Neuronal stem cell (in vitro differentiated cells): ENCODE measurements around the gene EEF1AKMT4.

Source experiments
- DNase-seq: peaks from one replicate; pipeline ENCODE4 v3.0.0-alpha.2; 2013; ENCODE audit warnings: low spot score
- H2AFZ ChIP-seq: one replicate; pipeline ENCODE4 v1.6.1; 2013; ENCODE audit warnings: mild to moderate bottlenecking, low read length, inconsistent platforms
- H2AK5ac ChIP-seq: 2 replicates; pipeline ENCODE4 v1.6.1; 2013; ENCODE audit warnings: low read depth, mild to moderate bottlenecking, inconsistent platforms, low read length, moderate library complexity, mixed read lengths
- H2BK120ac ChIP-seq: 2 replicates; pipeline ENCODE4 v1.6.1; 2013; ENCODE audit warnings: low read depth, mild to moderate bottlenecking, inconsistent platforms, low read length, moderate library complexity, mixed read lengths
- H2BK12ac ChIP-seq: one replicate; pipeline ENCODE4 v1.6.1; 2013; ENCODE audit warnings: low read length, inconsistent platforms
- H2BK15ac ChIP-seq: 2 replicates; pipeline ENCODE4 v1.6.1; 2013; ENCODE audit warnings: mild to moderate bottlenecking, low read length, inconsistent platforms, mixed read lengths
- H2BK5ac ChIP-seq: one replicate; pipeline ENCODE4 v1.6.1; 2013; ENCODE audit warnings: inconsistent platforms, mild to moderate bottlenecking, low read length, moderate library complexity
- H3K14ac ChIP-seq: one replicate; pipeline ENCODE4 v1.6.1; 2013; ENCODE audit warnings: low read length, inconsistent platforms
- H3K18ac ChIP-seq: 2 replicates; pipeline ENCODE4 v1.6.1; 2013; ENCODE audit warnings: low read length, inconsistent platforms
- H3K23ac ChIP-seq: 2 replicates; pipeline ENCODE4 v1.6.1; 2013; ENCODE audit warnings: low read depth, mild to moderate bottlenecking, mixed read lengths, low read length, inconsistent platforms; ENCODE audit not compliant: poor library complexity
- H3K27ac ChIP-seq: replicated peaks from 3 replicates; pipeline ENCODE4 v1.5.1; 2013; ENCODE audit warnings: low read length, inconsistent platforms
- H3K27me3 ChIP-seq, 3 experiments: 2 replicates each; pipeline ENCODE4 v1.6.1; 2013; ENCODE audit warnings: low read length in 3 of 3, mild to moderate bottlenecking in 2 of 3, inconsistent platforms in 1 of 3, low read depth in 1 of 3, mixed read lengths in 1 of 3, moderate library complexity in 1 of 3; ENCODE audit not compliant: control insufficient read depth in 3 of 3, insufficient read depth in 3 of 3
- H3K36me3 ChIP-seq, 2 donors: replicated peaks in 1 of 2; 2 replicates each; pipeline ENCODE4 v1.6.1; 2013; ENCODE audit warnings: low read length in 2 of 2; ENCODE audit not compliant: control insufficient read depth in 2 of 2, insufficient read depth in 2 of 2
- H3K4ac ChIP-seq: 2 replicates; pipeline ENCODE4 v1.6.1; 2013; ENCODE audit warnings: inconsistent platforms, mild to moderate bottlenecking, low read length, moderate library complexity
- H3K4me1 ChIP-seq, 2 donors: 1 replicate in 1 of 2; 2 replicates in 1 of 2; pipeline ENCODE4 v1.6.1; 2013; ENCODE audit warnings: low read length in 2 of 2, low read depth in 1 of 2; ENCODE audit not compliant: control insufficient read depth in 2 of 2, insufficient read depth in 1 of 2
- H3K4me2 ChIP-seq: one replicate; pipeline ENCODE4 v1.6.1; 2013; ENCODE audit warnings: mild to moderate bottlenecking, low read length, inconsistent platforms; ENCODE audit not compliant: insufficient read depth, poor library complexity, severe bottlenecking
- H3K4me3 ChIP-seq, 2 donors: 2 replicates each; pipeline ENCODE4 v1.5.1; 2013; ENCODE audit warnings: low read length in 2 of 2, mild to moderate bottlenecking in 2 of 2, inconsistent platforms in 1 of 2, moderate library complexity in 1 of 2
- H3K79me1 ChIP-seq: one replicate; pipeline ENCODE4 v1.6.1; 2013; ENCODE audit warnings: low read depth, mild to moderate bottlenecking, inconsistent platforms, low read length, moderate library complexity
- H3K9ac ChIP-seq: one replicate; pipeline ENCODE4 v1.6.1; 2013; ENCODE audit warnings: mild to moderate bottlenecking, low read depth, low read length, inconsistent platforms; ENCODE audit not compliant: poor library complexity
- H3K9me3 ChIP-seq, 2 donors: replicated peaks in 1 of 2; 2 replicates each; pipeline versions ENCODE3 to v1.6.1; 2013; ENCODE audit warnings: low read length in 2 of 2, mild to moderate bottlenecking in 2 of 2, inconsistent platforms in 1 of 2, low read depth in 1 of 2, mixed read lengths in 1 of 2, moderate library complexity in 1 of 2; ENCODE audit not compliant: control insufficient read depth in 2 of 2, insufficient read depth in 1 of 2
- H4K8ac ChIP-seq: one replicate; pipeline ENCODE4 v1.6.1; 2013; ENCODE audit warnings: low read depth, mild to moderate bottlenecking, inconsistent platforms, low read length, moderate library complexity
- H4K91ac ChIP-seq: one replicate; pipeline ENCODE4 v1.6.1; 2013; ENCODE audit warnings: low read length, low read depth, mild to moderate bottlenecking, inconsistent platforms; ENCODE audit not compliant: poor library complexity
- WGBS, 2 donors: extraction: QIAGEN DNeasy Blood & Tissue Kit; methylation state at CpG; one replicate each; pipeline ENCODE4 v1.1.7; 2013; ENCODE audit warnings: missing lambda C conversion rate in 2 of 2, mixed read lengths in 1 of 2; ENCODE audit not compliant: insufficient read length in 2 of 2, insufficient replicate concordance in 1 of 2; ENCODE audit errors: extremely low coverage in 2 of 2; 5-methylcytosine and 5-hydroxymethylcytosine counted together

EEF1AKMT4 gene

GRCh38 chr3:184211297-184211696 is 38.2 kb upstream of the EEF1AKMT4 start:
- no peak overlapping the region for H2BK5ac ChIP-seq
- no peak overlapping the region for H2BK15ac ChIP-seq
- WGBS, 2 donors: no CpG with 5 or more reads among the region's 5 CpGs
- no peak overlapping the region for H3K4me2 ChIP-seq
- H3K79me1 ChIP-seq: no peaks in the 10 kb centered on the region
- peaks cover 0 to under 1% of the 10 kb centered on the region in 2 donors for H3K4me1 ChIP-seq
- H3K9ac ChIP-seq: no peak overlapping the region
- no peaks in the 10 kb centered on the region for H3K9me3 ChIP-seq
- H3K4ac ChIP-seq: no peak overlapping the region
- no peak overlapping the region for H3K27ac ChIP-seq
- H3K18ac ChIP-seq: no peak overlapping the region
- no peak overlapping the region for H4K8ac ChIP-seq
- H2AFZ ChIP-seq: no peak overlapping the region
- H3K27me3 ChIP-seq: peaks cover 0 to 11% (median 0%) of the 10 kb centered on the region in 3 experiments
- H2BK120ac ChIP-seq: no peak overlapping the region
- H2BK12ac ChIP-seq: no peak overlapping the region
- H3K4me3 ChIP-seq: no peak overlapping the region
- no peak overlapping the region for H2AK5ac ChIP-seq
- H3K14ac ChIP-seq: no peak overlapping the region
- DNase-seq: no peak
- H4K91ac ChIP-seq: no peak overlapping the region
- no peak overlapping the region for H3K23ac ChIP-seq
- H3K36me3 ChIP-seq: no peaks in the 10 kb centered on the region

DNA sequence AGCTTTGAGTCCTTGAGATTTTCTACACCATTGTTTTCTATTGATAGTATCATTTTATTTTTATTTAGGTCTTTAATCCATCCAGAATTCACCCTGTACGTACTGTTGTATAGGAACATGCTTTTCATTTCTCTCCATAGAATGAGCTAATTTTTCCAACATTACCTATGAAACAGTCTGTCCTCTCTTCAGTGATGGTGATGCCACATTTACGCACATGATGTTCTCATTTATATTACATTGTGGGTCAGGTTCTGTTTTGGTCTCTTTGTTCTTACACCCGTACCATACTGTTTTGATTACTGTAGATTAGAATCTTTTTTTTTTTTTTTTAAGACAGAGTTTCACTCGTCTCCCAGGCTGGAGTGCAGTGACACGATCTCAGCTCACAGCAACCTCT is 37.8 kb upstream of the EEF1AKMT4 start:
- Histone ChIP-seq H3K79me1 (no peaks in the 10 kb centered on the region), H3K36me3 (no peaks in the 10 kb centered on the region), H2AK5ac (no peak overlapping the region), H3K18ac (no peak overlapping the region), H2BK15ac (no peak overlapping the region), H3K14ac (no peak overlapping the region), H3K4me2 (no peak overlapping the region), H3K23ac (no peak overlapping the region), H3K4ac (no peak overlapping the region), H2BK12ac (no peak overlapping the region), H3K27ac (no peak overlapping the region), H3K27me3 (peaks cover 0 to 7% (median 0%) of the 10 kb centered on the region in 3 experiments), H3K9me3 (no peaks in the 10 kb centered on the region), H3K4me3 (no peak overlapping the region), H2BK120ac (no peak overlapping the region), H4K8ac (no peak overlapping the region), H3K4me1 (no peaks in the 10 kb centered on the region), H4K91ac (no peak overlapping the region), H2AFZ (no peak overlapping the region), H2BK5ac (no peak overlapping the region), H3K9ac (no peak overlapping the region)
- no CpG with 5 or more reads among the region's 5 CpGs for WGBS, 2 donors
- DNase-seq: no peak

DNA sequence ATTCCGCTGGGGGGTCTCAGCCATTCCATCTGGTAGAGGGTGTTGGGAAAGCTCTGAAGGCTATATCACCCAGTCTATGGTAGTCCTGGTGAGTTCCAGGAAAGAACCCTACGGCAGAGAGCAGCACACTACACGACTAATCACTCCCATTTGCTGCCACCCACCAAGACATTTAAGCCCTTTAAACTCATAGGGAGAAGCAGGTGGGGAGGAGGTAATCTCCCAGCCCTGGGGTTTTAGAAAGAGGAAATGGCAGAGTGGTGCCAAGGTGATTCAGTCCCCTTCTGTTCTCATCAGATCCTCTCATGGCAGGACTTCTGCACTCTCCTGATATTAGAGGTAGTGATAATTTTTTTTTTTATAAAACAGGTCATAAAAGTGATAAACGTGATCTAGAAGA is 30.7 kb upstream of the EEF1AKMT4 start:
- Histone ChIP-seq H3K27me3 (peaks cover 0 to 8% (median 0%) of the 10 kb centered on the region in 3 experiments), H3K18ac (no peak overlapping the region), H2BK15ac (no peak overlapping the region), H3K23ac (no peak overlapping the region), H2AK5ac (no peak overlapping the region), H3K4me2 (no peak overlapping the region), H3K4ac (no peak overlapping the region), H3K4me3 (no peak overlapping the region), H3K27ac (no peak overlapping the region), H3K9ac (no peak overlapping the region), H3K4me1 (no peaks in the 10 kb centered on the region), H3K79me1 (no peaks in the 10 kb centered on the region), H3K14ac (no peak overlapping the region), H4K91ac (no peak overlapping the region), H4K8ac (no peak overlapping the region), H2AFZ (no peak overlapping the region), H3K36me3 (no peaks in the 10 kb centered on the region), H2BK12ac (no peak overlapping the region), H2BK5ac (no peak overlapping the region), H3K9me3 (no peaks in the 10 kb centered on the region), H2BK120ac (no peak overlapping the region)
- no peak for DNase-seq
- no CpG with 5 or more reads among the region's 4 CpGs for WGBS, 2 donors

- peaks cover 0 to 34% (median 4%) of the 10 kb centered on the region in 3 experiments for H3K27me3 ChIP-seq
- H3K36me3 ChIP-seq: no peaks in the 10 kb centered on the region
- no peak overlapping the region for H3K4me2 ChIP-seq
- no peak overlapping the region for H3K18ac ChIP-seq
- no peak for DNase-seq
- H2BK5ac ChIP-seq: no peak overlapping the region
- no peak overlapping the region for H4K8ac ChIP-seq
- no peak overlapping the region for H2BK12ac ChIP-seq
- H2AK5ac ChIP-seq: no peak overlapping the region
- H3K4me3 ChIP-seq: no peak overlapping the region
- no peaks in the 10 kb centered on the region for H3K9me3 ChIP-seq
- no peak overlapping the region for H2AFZ ChIP-seq
- no peak overlapping the region for H3K4ac ChIP-seq
- no peaks in the 10 kb centered on the region for H3K79me1 ChIP-seq
- no CpG with 5 or more reads among the region's 3 CpGs for WGBS, 2 donors
- no peak overlapping the region for H3K14ac ChIP-seq
- no peaks in the 10 kb centered on the region for H3K4me1 ChIP-seq
- H3K23ac ChIP-seq: no peak overlapping the region
- no peak overlapping the region for H3K27ac ChIP-seq
- no peak overlapping the region for H3K9ac ChIP-seq
- no peak overlapping the region for H2BK15ac ChIP-seq
- H4K91ac ChIP-seq: no peak overlapping the region
- no peak overlapping the region for H2BK120ac ChIP-seq
Measured at GRCh38 chr3:184222521-184222920, 27.0 kb upstream of the EEF1AKMT4 start.
